NCI-H345 treated with DMSO at 0.1 percent for 48 hours (cell line): ENCODE data around the gene SPATA17.
A peak's percentile ranks its signal among the peaks of the same experiment; 100 is the strongest.
"Not testable (repeated sequence)": the region's sequence is repeated elsewhere in the genome, so short reads cannot be mapped to it uniquely, and the experiment has no call there.

ENCODE experiments used
- DNase-seq: peaks from one replicate; lab custom pipeline; 2025; ENCODE audit not compliant: unreplicated experiment; lab: John Stamatoyannopoulos, UW

SPATA17 gene

GRCh38 chr1:217674028-217674729 is 43.0 kb downstream of the SPATA17 start:
- no peak for DNase-seq

- DNase-seq: no peak
Measured at GRCh38 chr1:217681806-217682205, 50.7 kb downstream of the SPATA17 start.

GRCh38 chr1:217687511-217687910 is 56.4 kb downstream of the SPATA17 start:
- no peak for DNase-seq

- not testable (repeated sequence) for DNase-seq
Measured at GRCh38 chr1:217696140-217696539, 65.0 kb downstream of the SPATA17 start.

- no peak for DNase-seq
Measured at GRCh38 chr1:217703326-217703725, 72.2 kb downstream of the SPATA17 start.

GRCh38 chr1:217712925-217713597 is 81.9 kb downstream of the SPATA17 start:
- no peak for DNase-seq

GRCh38 chr1:217715681-217716080 is 84.5 kb downstream of the SPATA17 start:
- no peak for DNase-seq

- DNase-seq: no peak
Measured at GRCh38 chr1:217717959-217718358, 86.8 kb downstream of the SPATA17 start.

GRCh38 chr1:217718873-217719272 is 87.7 kb downstream of the SPATA17 start:
- no peak for DNase-seq

- no peak for DNase-seq
Measured at GRCh38 chr1:217721692-217722091, 90.5 kb downstream of the SPATA17 start.

- DNase-seq: no peak
Measured at GRCh38 chr1:217734973-217735372, 103.8 kb downstream of the SPATA17 start.

GRCh38 chr1:217747156-217747769 is 116.1 kb downstream of the SPATA17 start:
- DNase-seq: peak; percentile 31

GRCh38 chr1:217769768-217770167 is 138.6 kb downstream of the SPATA17 start:
- DNase-seq: no peak

- no peak for DNase-seq
Measured at GRCh38 chr1:217770918-217771317, 139.8 kb downstream of the SPATA17 start.

- DNase-seq: no peak
Measured at GRCh38 chr1:217776693-217777092, 145.5 kb downstream of the SPATA17 start.

GRCh38 chr1:217781056-217781455 is 149.9 kb downstream of the SPATA17 start:
- no peak for DNase-seq

GRCh38 chr1:217791091-217791490 is 159.9 kb downstream of the SPATA17 start:
- no peak for DNase-seq

GRCh38 chr1:217805792-217806191 is 174.6 kb downstream of the SPATA17 start:
- DNase-seq: no peak

GRCh38 chr1:217812175-217812574 is 181.0 kb downstream of the SPATA17 start:
- no peak for DNase-seq

- DNase-seq: no peak
Measured at GRCh38 chr1:217813031-217813430, 181.9 kb downstream of the SPATA17 start.

GRCh38 chr1:217837691-217838090 is 206.5 kb downstream of the SPATA17 start:
- no peak for DNase-seq

- no peak for DNase-seq
Measured at GRCh38 chr1:217839161-217839560, 208.0 kb downstream of the SPATA17 start.
